HG02973 (cell line): ENCODE results near the gene PIMREG.

ENCODE experiments used
- ATAC-seq: cut with Tn5 transposase; IDR thresholded peaks from one replicate; pipeline ENCODE4 v1.9.1; 2021; ENCODE audit warnings: moderate library complexity; ENCODE audit not compliant: unreplicated experiment

PIMREG gene

GRCh38 chr17:6496640-6497441 is 52.6 kb downstream of the PIMREG start:
- no peak for ATAC-seq

- ATAC-seq = no peak
Observed at GRCh38 chr17:6497496-6498221, 53.4 kb downstream of the PIMREG start.

GRCh38 chr17:6498356-6498755 is 54.1 kb downstream of the PIMREG start:
- no peak for ATAC-seq

- ATAC-seq = no peak
Observed at GRCh38 chr17:6498901-6499540, 54.8 kb downstream of the PIMREG start.
